Right lobe of liver (tissue), 4 donors: ENCODE results near the gene GRAP.

Experiments
- POLR2A ChIP-seq: fragments of 450-650 bp; IDR thresholded peaks from one replicate; pipeline ENCODE4 v1.6.1; 2017; ENCODE audit warnings: antibody characterized with exemption, mild to moderate bottlenecking
- TF ChIP-seq, protein P1 (sequence below), 4 donors: fragments of 200-600 bp in 3 of 4; fragments of 450-650 bp in 1 of 4; IDR thresholded peaks; one replicate each; pipeline versions ENCODE4 v1.5.1 to v1.8.0; 2016 to 2022; ENCODE audit warnings: antibody characterized with exemption in 4 of 4, mild to moderate bottlenecking in 2 of 4
- donor health status: DM: no; HTN: no; CAD: no.
- donor health status: DM: no; HTN: no; CAD: no.
- donor health status: DM: no; HTN: yes; CAD: no.

DNA sequence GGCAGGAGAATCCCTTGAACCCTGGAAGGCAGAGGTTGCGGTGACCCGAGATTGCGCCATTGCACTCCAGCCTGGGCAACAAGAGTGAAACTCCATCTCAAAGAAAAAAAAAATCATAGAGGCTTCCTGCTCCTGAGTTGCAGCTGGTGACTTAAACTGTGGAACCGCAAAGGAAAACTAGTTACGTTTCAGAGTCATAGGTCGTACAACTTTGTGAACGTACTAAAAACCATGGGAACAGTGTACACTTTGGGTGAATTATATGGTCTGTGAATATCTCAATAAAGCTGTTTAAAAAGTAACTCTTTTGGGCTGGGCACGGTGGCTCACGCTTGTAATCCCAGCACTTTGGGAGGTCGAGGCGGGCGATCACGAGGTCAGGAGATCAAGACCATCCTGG is 71.2 kb downstream of the GRAP start:
- TF ChIP-seq, protein P1, sequence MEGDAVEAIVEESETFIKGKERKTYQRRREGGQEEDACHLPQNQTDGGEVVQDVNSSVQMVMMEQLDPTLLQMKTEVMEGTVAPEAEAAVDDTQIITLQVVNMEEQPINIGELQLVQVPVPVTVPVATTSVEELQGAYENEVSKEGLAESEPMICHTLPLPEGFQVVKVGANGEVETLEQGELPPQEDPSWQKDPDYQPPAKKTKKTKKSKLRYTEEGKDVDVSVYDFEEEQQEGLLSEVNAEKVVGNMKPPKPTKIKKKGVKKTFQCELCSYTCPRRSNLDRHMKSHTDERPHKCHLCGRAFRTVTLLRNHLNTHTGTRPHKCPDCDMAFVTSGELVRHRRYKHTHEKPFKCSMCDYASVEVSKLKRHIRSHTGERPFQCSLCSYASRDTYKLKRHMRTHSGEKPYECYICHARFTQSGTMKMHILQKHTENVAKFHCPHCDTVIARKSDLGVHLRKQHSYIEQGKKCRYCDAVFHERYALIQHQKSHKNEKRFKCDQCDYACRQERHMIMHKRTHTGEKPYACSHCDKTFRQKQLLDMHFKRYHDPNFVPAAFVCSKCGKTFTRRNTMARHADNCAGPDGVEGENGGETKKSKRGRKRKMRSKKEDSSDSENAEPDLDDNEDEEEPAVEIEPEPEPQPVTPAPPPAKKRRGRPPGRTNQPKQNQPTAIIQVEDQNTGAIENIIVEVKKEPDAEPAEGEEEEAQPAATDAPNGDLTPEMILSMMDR (IDR thresholded peaks at IDR 0.05): no peak
- TF ChIP-seq POLR2A: no peak
